DOHH2 (cell line): ENCODE data around the gene U2AF2.

Source experiments
- H3F3A ChIP-seq: fragments of 200-600 bp; sonication (generic), shearing (Covaris generic); 2 replicates; pipeline ENCODE4 v1.6.0; 2016; ENCODE audit warnings: antibody characterized with exemption, mild to moderate bottlenecking; ENCODE audit not compliant: control insufficient read depth, insufficient read depth
- H3K27ac ChIP-seq: fragments of 200-600 bp; sonication (generic); 2 replicates; pipeline ENCODE4 v1.5.1; 2014; ENCODE audit warnings: low read depth, mild to moderate bottlenecking, low read length, moderate library complexity
- H3K27me3 ChIP-seq: fragments of 200-600 bp; sonication (generic); 2 replicates; pipeline ENCODE4 v1.6.1; 2014; ENCODE audit warnings: mild to moderate bottlenecking, low read length, mixed read lengths; ENCODE audit not compliant: control insufficient read depth
- H3K36me3 ChIP-seq: fragments of 200-600 bp; sonication (generic); 2 replicates; pipeline ENCODE4 v1.6.1; 2014; ENCODE audit warnings: mild to moderate bottlenecking, low read length, moderate library complexity, mixed read lengths; ENCODE audit not compliant: control insufficient read depth
- H3K4me1 ChIP-seq: fragments of 200-600 bp; sonication (generic); 2 replicates; pipeline ENCODE4 v1.6.1; 2014; ENCODE audit warnings: mild to moderate bottlenecking, low read length, mixed read lengths; ENCODE audit not compliant: control insufficient read depth
- H3K4me2 ChIP-seq: fragments of 200-600 bp; sonication (generic); 2 replicates; pipeline ENCODE4 v1.6.0; 2014; ENCODE audit warnings: mild to moderate bottlenecking, low read length, moderate library complexity
- H3K4me3 ChIP-seq: fragments of 200-600 bp; sonication (generic); 2 replicates; pipeline ENCODE4 v1.5.1; 2014; ENCODE audit warnings: mild to moderate bottlenecking, low read length, mixed read lengths
- H3K79me2 ChIP-seq: fragments of 200-600 bp; sonication (generic); 2 replicates; pipeline ENCODE4 v1.6.1; 2014; ENCODE audit warnings: mild to moderate bottlenecking, low read length, mixed read lengths; ENCODE audit not compliant: control insufficient read depth
- H3K9me2 ChIP-seq: fragments of 200-600 bp; sonication (generic); replicated peaks from 2 replicates; pipeline ENCODE4 v1.6.1; 2014; ENCODE audit warnings: mild to moderate bottlenecking, low read length, mixed read lengths; ENCODE audit not compliant: control insufficient read depth
- H3K9me3 ChIP-seq: fragments of 200-600 bp; sonication (generic); 2 replicates; pipeline ENCODE4 v1.6.1; 2014; ENCODE audit warnings: antibody characterized with exemption, low read length, mixed read lengths; ENCODE audit not compliant: control insufficient read depth, insufficient read depth
- H4K20me1 ChIP-seq: fragments of 200-600 bp; sonication (generic); 2 replicates; pipeline ENCODE4 v1.6.0; 2014; ENCODE audit warnings: low read depth, mild to moderate bottlenecking, antibody characterized with exemption, low read length, moderate library complexity; ENCODE audit not compliant: control insufficient read depth, insufficient read depth
- CTCF ChIP-seq: fragments of 200-600 bp; sonication (generic); IDR thresholded peaks from one replicate; pipeline ENCODE4 v1.5.1; 2014; ENCODE audit warnings: antibody characterized with exemption, mild to moderate bottlenecking, low read depth, low read length; ENCODE audit not compliant: poor library complexity, severe bottlenecking
- EZH2phosphoT487 ChIP-seq: fragments of 200-600 bp; sonication (generic); IDR thresholded peaks from 2 replicates; pipeline ENCODE4 v1.6.1; 2017; ENCODE audit warnings: borderline replicate concordance, mild to moderate bottlenecking, antibody characterized with exemption, low read length, moderate library complexity, mixed read lengths

U2AF2 gene

GRCh38 chr19:55623561-55623960, 31.3 kb upstream of the U2AF2 start:
- peak overlapping the region; percentile 14; the same call in 1 of the 2 replicates for H3K4me2 ChIP-seq
- H3F3A ChIP-seq = peaks cover 11% of the 10 kb centered on the region
- no peaks in the 10 kb centered on the region for H3K27me3 ChIP-seq
- no peaks in the 10 kb centered on the region for H3K79me2 ChIP-seq
- peaks cover 14% of the 10 kb centered on the region for H3K4me1 ChIP-seq
- peaks cover 4% of the 10 kb centered on the region; the same call in 1 of the 2 replicates for H4K20me1 ChIP-seq
- TF ChIP-seq EZH2phosphoT487 (no peak), CTCF (no peak)
- H3K36me3 ChIP-seq = no peaks in the 10 kb centered on the region
- H3K4me3 ChIP-seq = peak overlapping the region; percentile 33
- H3K27ac ChIP-seq = no peak overlapping the region
- H3K9me3 ChIP-seq = no peaks in the 10 kb centered on the region
- H3K9me2 ChIP-seq = no peaks in the 10 kb centered on the region

- H3K9me2 ChIP-seq = no peaks in the 10 kb centered on the region
- no peaks in the 10 kb centered on the region for H3K36me3 ChIP-seq
- H3K9me3 ChIP-seq = no peaks in the 10 kb centered on the region
- peak within 1 kb of the TSS; percentile 64 for H3K27ac ChIP-seq
- H3K4me3 ChIP-seq = peak within 1 kb of the TSS; percentile 72
- H3F3A ChIP-seq = peaks cover 9% of the 10 kb centered on the region
- TF ChIP-seq CTCF = no peak
- TF ChIP-seq EZH2phosphoT487 = no peak
- H4K20me1 ChIP-seq = peaks cover 4% of the 10 kb centered on the region; the same call in 1 of the 2 replicates
- peak within 1 kb of the TSS; percentile 76 for H3K4me2 ChIP-seq
- H3K27me3 ChIP-seq = no peaks in the 10 kb centered on the region
- H3K79me2 ChIP-seq = no peaks in the 10 kb centered on the region
- peaks cover 19% of the 10 kb centered on the region for H3K4me1 ChIP-seq
Observed at GRCh38 chr19:55624109-55625003, 30.5 kb upstream of the U2AF2 start, which contains the start of gene ZNF784. ZNF784 (minus strand) TSS chr19:55624566; CDS start chr19:55624561, 5 bp downstream.

- Histone ChIP-seq H3K27ac (no peak overlapping the region), H3K27me3 (no peaks in the 10 kb centered on the region), H4K20me1 (peaks cover 4% of the 10 kb centered on the region; the same call in 1 of the 2 replicates), H3K9me2 (no peaks in the 10 kb centered on the region), H3K4me1 (peaks cover 20% of the 10 kb centered on the region), H3K9me3 (no peaks in the 10 kb centered on the region), H3K36me3 (no peaks in the 10 kb centered on the region), H3K4me3 (peak overlapping the region; percentile 72), H3K79me2 (no peaks in the 10 kb centered on the region), H3K4me2 (peak overlapping the region; percentile 76), H3F3A (peaks cover 9% of the 10 kb centered on the region)
- TF ChIP-seq CTCF (no peak), EZH2phosphoT487 (no peak)
Observed at GRCh38 chr19:55625004-55625326, 29.9 kb upstream of the U2AF2 start.
